NCI-H2107 treated with DMSO at 0.1 percent for 48 hours (cell line): Measurements from ENCODE around the gene ARIH2.

ENCODE experiments used
- DNase-seq: peaks from one replicate; lab custom pipeline; 2025; ENCODE audit not compliant: unreplicated experiment; lab: John Stamatoyannopoulos, UW

The ARIH2 gene

GRCh38 chr3:48970586-48970985 lies 51.9 kb downstream of the ARIH2 start:
- no peak for DNase-seq

- DNase-seq = no peak
Observed at GRCh38 chr3:48974076-48974864, 55.6 kb downstream of the ARIH2 start.

- DNase-seq = no peak
Observed at GRCh38 chr3:48979451-48979850, 60.8 kb downstream of the ARIH2 start.

GRCh38 chr3:48980295-48980694 lies 61.7 kb downstream of the ARIH2 start:
- no peak for DNase-seq

- no peak for DNase-seq
Observed at GRCh38 chr3:48982016-48982415, 63.4 kb downstream of the ARIH2 start.

GRCh38 chr3:48982686-48983085 lies 64.0 kb downstream of the ARIH2 start:
- DNase-seq = no peak

GRCh38 chr3:48983096-48983495 lies 64.5 kb downstream of the ARIH2 start:
- DNase-seq = no peak

GRCh38 chr3:48984663-48985062 lies 66.0 kb downstream of the ARIH2 start:
- DNase-seq = no peak

GRCh38 chr3:48985831-48986376 lies 67.3 kb downstream of the ARIH2 start:
- DNase-seq = no peak

- DNase-seq = no peak
Observed at GRCh38 chr3:48989126-48989795, 70.6 kb downstream of the ARIH2 start.

- peak; percentile 26 for DNase-seq
Observed at GRCh38 chr3:48989796-48990635, 71.4 kb downstream of the ARIH2 start, which contains the start of gene P4HTM. Gene P4HTM, plus strand, starts transcription at chr3:48990241. Its CDS starts 16 bp downstream, at chr3:48990257.

- DNase-seq = no peak
Observed at GRCh38 chr3:48990636-48991469, 72.2 kb downstream of the ARIH2 start.

GRCh38 chr3:48991851-48992545 lies 73.4 kb downstream of the ARIH2 start:
- DNase-seq = no peak

- DNase-seq = no peak
Observed at GRCh38 chr3:48993834-48994233, 75.2 kb downstream of the ARIH2 start.

- DNase-seq = no peak
Observed at GRCh38 chr3:48996640-48997039, 78.0 kb downstream of the ARIH2 start.

GRCh38 chr3:48997102-48997635 lies 78.5 kb downstream of the ARIH2 start:
- no peak for DNase-seq

- DNase-seq = peak; percentile 34
Observed at GRCh38 chr3:48997714-48998637, 79.3 kb downstream of the ARIH2 start.

GRCh38 chr3:48999085-48999858 lies 80.6 kb downstream of the ARIH2 start:
- no peak for DNase-seq
